ENCODE results near the gene RRP9.

The RRP9 gene

DNA sequence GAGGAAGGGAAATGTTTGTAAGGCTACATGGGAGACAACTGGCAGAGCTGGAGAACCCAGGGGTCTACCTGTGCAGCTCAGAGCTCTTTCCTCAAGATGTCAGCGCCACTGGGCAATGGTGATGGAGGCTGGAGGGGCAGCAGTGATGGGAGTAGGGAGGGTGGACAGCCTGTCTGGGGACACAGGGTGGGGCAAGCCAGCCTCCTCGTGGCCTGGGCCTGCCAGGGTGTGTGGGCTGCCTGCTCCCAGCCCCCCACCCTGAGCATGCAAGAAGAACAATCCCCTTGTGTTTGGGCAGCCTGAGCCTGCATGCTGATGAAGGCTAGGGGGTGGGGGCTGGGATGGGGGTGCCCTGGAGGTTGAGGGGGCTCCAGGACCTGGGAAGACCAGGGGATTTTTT, 24.3 kb upstream of the RRP9 start:
- TF ChIP-seq, protein P1, sequence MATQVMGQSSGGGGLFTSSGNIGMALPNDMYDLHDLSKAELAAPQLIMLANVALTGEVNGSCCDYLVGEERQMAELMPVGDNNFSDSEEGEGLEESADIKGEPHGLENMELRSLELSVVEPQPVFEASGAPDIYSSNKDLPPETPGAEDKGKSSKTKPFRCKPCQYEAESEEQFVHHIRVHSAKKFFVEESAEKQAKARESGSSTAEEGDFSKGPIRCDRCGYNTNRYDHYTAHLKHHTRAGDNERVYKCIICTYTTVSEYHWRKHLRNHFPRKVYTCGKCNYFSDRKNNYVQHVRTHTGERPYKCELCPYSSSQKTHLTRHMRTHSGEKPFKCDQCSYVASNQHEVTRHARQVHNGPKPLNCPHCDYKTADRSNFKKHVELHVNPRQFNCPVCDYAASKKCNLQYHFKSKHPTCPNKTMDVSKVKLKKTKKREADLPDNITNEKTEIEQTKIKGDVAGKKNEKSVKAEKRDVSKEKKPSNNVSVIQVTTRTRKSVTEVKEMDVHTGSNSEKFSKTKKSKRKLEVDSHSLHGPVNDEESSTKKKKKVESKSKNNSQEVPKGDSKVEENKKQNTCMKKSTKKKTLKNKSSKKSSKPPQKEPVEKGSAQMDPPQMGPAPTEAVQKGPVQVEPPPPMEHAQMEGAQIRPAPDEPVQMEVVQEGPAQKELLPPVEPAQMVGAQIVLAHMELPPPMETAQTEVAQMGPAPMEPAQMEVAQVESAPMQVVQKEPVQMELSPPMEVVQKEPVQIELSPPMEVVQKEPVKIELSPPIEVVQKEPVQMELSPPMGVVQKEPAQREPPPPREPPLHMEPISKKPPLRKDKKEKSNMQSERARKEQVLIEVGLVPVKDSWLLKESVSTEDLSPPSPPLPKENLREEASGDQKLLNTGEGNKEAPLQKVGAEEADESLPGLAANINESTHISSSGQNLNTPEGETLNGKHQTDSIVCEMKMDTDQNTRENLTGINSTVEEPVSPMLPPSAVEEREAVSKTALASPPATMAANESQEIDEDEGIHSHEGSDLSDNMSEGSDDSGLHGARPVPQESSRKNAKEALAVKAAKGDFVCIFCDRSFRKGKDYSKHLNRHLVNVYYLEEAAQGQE (IDR thresholded peaks at IDR 0.05; ENCODE audit: low read depth), result no peak
- no peak for TF ChIP-seq CEBPB (IDR thresholded peaks at IDR 0.05)
- no peak for TF ChIP-seq RAD21 (IDR thresholded peaks at IDR 0.05; ENCODE audit: low read depth)
- TF ChIP-seq, protein P2, sequence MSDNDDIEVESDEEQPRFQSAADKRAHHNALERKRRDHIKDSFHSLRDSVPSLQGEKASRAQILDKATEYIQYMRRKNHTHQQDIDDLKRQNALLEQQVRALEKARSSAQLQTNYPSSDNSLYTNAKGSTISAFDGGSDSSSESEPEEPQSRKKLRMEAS (IDR thresholded peaks at IDR 0.05), result no peak
- TF ChIP-seq YY1 (IDR thresholded peaks at IDR 0.05; ENCODE audit: low read depth), result no peak
- no peak for TF ChIP-seq TAF1 (IDR thresholded peaks at IDR 0.05; ENCODE audit: low read depth)
- TF ChIP-seq ZBTB7A (IDR thresholded peaks at IDR 0.05; ENCODE audit: low read depth), result no peak
- TF ChIP-seq TCF12 (IDR thresholded peaks at IDR 0.05; ENCODE audit: low read depth), result no peak
- TF ChIP-seq FOXM1 (IDR thresholded peaks at IDR 0.05; ENCODE audit: borderline replicate concordance, low read depth), result no peak
- no peak for TF ChIP-seq NFIC (IDR thresholded peaks at IDR 0.05)
- no peak for TF ChIP-seq EGR1 (IDR thresholded peaks at IDR 0.05)
- TF ChIP-seq, protein P3, sequence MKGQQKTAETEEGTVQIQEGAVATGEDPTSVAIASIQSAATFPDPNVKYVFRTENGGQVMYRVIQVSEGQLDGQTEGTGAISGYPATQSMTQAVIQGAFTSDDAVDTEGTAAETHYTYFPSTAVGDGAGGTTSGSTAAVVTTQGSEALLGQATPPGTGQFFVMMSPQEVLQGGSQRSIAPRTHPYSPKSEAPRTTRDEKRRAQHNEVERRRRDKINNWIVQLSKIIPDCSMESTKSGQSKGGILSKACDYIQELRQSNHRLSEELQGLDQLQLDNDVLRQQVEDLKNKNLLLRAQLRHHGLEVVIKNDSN (IDR thresholded peaks at IDR 0.05), result no peak
- no peak for TF ChIP-seq EP300 (IDR thresholded peaks at IDR 0.05; ENCODE audit: borderline replicate concordance)

DNA sequence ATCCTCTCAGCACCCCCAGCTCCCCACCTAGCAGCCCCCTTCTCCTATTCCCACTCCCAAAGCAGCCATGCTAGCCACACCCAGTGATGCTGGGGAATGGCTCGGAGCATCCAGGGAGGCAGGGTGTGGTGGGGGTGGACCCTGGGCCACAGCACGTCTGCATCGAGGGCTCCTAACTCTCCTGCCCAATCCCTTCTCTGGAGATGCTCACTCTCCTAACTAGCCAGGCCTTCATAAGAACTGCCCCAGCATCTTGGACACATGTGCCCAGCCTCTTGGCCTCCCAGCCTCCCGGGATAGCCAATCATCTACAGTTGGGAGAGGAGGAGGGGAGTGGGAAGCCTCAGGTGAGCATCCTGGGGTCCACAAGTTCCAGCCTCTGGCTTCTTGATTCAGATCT, 22.8 kb upstream of the RRP9 start:
- no peak for TF ChIP-seq TCF12 (IDR thresholded peaks at IDR 0.05; ENCODE audit: low read depth)
- TF ChIP-seq NFIC (IDR thresholded peaks at IDR 0.05), result no peak
- TF ChIP-seq, protein P2 (IDR thresholded peaks at IDR 0.05), result no peak
- no peak for TF ChIP-seq EP300 (IDR thresholded peaks at IDR 0.05; ENCODE audit: borderline replicate concordance)

DNA sequence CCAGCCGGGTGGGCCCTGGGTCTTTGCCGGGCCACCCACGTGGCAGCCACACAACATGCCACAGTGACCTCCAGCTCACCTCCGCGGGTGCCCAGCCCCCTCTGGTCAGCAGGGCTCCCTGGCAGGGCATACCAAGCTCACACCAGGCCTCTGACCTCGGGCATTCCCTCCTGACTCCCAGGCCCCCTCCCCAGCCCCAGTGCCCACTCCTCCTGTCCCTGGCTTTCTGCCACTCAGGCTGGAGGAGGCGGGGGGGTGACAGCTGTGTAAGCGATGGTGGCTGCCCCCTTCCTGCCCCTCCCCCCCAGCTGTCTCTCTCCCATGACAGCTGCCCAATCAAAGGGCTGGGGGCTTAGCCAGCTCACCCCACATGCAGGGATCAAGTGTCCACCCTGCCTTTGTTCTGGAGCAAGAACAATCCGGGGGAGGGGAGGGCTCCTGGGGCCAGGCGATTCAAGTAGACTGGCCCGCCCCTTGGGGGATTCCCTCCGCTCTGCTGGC, 22.3 kb upstream of the RRP9 start:
- no peak for TF ChIP-seq EP300 (IDR thresholded peaks at IDR 0.05; ENCODE audit: borderline replicate concordance)
- TF ChIP-seq EGR1 (IDR thresholded peaks at IDR 0.05), result no peak
- no peak for TF ChIP-seq ZBTB7A (IDR thresholded peaks at IDR 0.05; ENCODE audit: low read depth)
- TF ChIP-seq CREB1 (IDR thresholded peaks at IDR 0.05; ENCODE audit: low read depth), result no peak
- no peak for TF ChIP-seq FOXM1 (IDR thresholded peaks at IDR 0.05; ENCODE audit: borderline replicate concordance, low read depth)
- TF ChIP-seq CEBPB (IDR thresholded peaks at IDR 0.05), result no peak
- TF ChIP-seq, protein P2 (IDR thresholded peaks at IDR 0.05), result no peak
- TF ChIP-seq TCF12 (IDR thresholded peaks at IDR 0.05; ENCODE audit: low read depth), result no peak
- TF ChIP-seq TEAD4 (IDR thresholded peaks at IDR 0.05), result no peak
- TF ChIP-seq, protein P3 (IDR thresholded peaks at IDR 0.05), result no peak
- TF ChIP-seq, protein P1 (IDR thresholded peaks at IDR 0.05; ENCODE audit: low read depth), result no peak
- TF ChIP-seq TAF1 (IDR thresholded peaks at IDR 0.05; ENCODE audit: low read depth), result no peak
- no peak for TF ChIP-seq YY1 (IDR thresholded peaks at IDR 0.05; ENCODE audit: low read depth)
- no peak for TF ChIP-seq NFIC (IDR thresholded peaks at IDR 0.05)

DNA sequence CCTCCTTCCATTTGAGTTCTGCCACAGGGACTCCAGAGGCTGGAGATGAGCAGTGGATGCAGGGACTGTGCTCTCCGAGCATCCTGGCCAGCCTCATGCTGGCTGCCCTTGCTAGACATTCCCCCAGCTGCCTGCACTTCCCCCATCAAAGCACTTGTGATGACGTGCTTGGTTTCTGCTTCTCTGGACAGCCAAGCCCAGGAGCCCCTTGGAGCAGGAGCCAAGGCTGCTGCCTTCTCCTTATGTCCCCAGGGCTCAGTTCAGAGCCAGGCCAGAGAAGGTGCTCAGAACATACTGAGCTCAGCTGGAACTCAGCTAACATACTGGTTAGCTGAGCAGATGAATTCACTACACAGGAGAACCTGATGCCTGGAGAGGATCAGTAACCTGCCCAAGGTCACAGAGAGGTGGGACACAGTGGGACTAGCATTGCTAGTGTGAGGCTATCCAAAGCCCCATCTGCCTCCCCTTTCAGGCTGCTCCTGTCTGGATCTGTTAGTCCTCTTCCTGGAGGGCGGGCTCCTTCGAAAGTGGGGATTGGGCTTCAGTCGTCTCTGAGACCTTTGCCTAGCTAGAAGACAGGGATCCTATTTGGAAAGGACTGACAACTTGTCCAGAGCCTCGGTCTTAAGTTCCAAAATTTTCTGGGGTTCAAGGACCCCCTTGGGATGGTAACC, 21.3 kb upstream of the RRP9 start:
- TF ChIP-seq EP300 (IDR thresholded peaks at IDR 0.05; ENCODE audit: borderline replicate concordance) (no peak), TEAD4 (IDR thresholded peaks at IDR 0.05) (no peak), EGR1 (IDR thresholded peaks at IDR 0.05) (no peak), RAD21 (IDR thresholded peaks at IDR 0.05; ENCODE audit: low read depth) (no peak), CREB1 (IDR thresholded peaks at IDR 0.05; ENCODE audit: low read depth) (no peak), TAF1 (IDR thresholded peaks at IDR 0.05; ENCODE audit: low read depth) (no peak), NFIC (IDR thresholded peaks at IDR 0.05) (no peak), TCF12 (IDR thresholded peaks at IDR 0.05; ENCODE audit: low read depth) (no peak), CEBPB (IDR thresholded peaks at IDR 0.05) (no peak), YY1 (IDR thresholded peaks at IDR 0.05; ENCODE audit: low read depth) (no peak), ZBTB7A (IDR thresholded peaks at IDR 0.05; ENCODE audit: low read depth) (no peak), FOXM1 (IDR thresholded peaks at IDR 0.05; ENCODE audit: borderline replicate concordance, low read depth) (no peak)
- TF ChIP-seq, protein P1 (IDR thresholded peaks at IDR 0.05; ENCODE audit: low read depth), result no peak
- TF ChIP-seq, protein P3 (IDR thresholded peaks at IDR 0.05), result no peak
- TF ChIP-seq, protein P2 (IDR thresholded peaks at IDR 0.05), result no peak
